ENCODE measurements around the gene AIP. TPM values are rescaled to one million over a fixed set of nuclear protein-coding genes. Genes with fewer than 3 reads are reported as not detected.

The AIP gene
- total RNA-seq, 4 donors from 2014 or later = 30.5 to 58.4 (median 42.2) TPM

DNA sequence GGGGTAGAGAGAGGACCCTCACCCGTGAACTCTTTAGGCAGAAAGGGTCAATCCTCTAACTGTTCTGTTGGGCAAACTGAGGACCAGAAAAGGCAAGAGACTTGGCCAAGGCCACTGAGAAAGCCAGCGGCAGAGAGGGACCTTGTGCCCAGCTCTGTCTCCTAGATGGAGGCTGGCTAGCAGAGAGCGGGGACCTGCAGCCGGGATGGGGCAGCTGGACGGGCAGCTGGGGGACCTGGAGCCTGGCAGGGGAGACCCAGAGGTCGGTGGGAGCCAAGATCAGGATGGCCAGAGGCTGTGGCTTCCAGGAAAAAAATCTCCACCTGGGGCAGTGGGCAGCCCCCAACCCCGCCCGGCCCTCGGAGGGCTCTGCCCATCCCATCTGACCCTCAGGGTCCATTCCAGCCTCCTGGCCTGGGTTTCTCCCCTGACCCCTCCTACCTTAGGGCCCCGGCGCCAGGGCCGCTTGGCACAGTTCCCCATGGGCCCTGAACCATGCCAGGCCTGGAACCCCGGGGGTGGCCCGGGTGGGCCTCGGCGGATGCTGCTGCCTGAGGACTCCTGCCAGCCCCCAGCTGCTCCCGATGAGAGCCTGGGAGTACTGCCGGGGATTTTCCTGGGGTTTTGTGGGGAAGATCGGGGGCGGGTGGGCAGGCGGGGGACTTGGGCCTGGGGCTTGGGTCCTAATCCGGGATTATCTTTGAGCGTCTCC, 40.2 kb downstream of the AIP start, which contains the start of gene CABP2:
Gene CABP2 (minus strand): TSS at position 603 of the 712 bp plus-strand sequence. CDS start 120 bp downstream, at position 483.
- Histone ChIP-seq H3K36me3 (no peaks in the 10 kb centered on the region), H3K27me3 (peaks cover 26% of the 10 kb centered on the region), H3K4me3 (no peak within 1 kb of the TSS), H3K9me3 (no peaks in the 10 kb centered on the region), H3K27ac (no peak within 1 kb of the TSS), H3K4me1 (no peaks in the 10 kb centered on the region)
- TF ChIP-seq POLR2A (IDR thresholded peaks at IDR 0.05) (no peak), POLR2AphosphoS5 (IDR thresholded peaks at IDR 0.05) (no peak)
- TF ChIP-seq, protein P1, sequence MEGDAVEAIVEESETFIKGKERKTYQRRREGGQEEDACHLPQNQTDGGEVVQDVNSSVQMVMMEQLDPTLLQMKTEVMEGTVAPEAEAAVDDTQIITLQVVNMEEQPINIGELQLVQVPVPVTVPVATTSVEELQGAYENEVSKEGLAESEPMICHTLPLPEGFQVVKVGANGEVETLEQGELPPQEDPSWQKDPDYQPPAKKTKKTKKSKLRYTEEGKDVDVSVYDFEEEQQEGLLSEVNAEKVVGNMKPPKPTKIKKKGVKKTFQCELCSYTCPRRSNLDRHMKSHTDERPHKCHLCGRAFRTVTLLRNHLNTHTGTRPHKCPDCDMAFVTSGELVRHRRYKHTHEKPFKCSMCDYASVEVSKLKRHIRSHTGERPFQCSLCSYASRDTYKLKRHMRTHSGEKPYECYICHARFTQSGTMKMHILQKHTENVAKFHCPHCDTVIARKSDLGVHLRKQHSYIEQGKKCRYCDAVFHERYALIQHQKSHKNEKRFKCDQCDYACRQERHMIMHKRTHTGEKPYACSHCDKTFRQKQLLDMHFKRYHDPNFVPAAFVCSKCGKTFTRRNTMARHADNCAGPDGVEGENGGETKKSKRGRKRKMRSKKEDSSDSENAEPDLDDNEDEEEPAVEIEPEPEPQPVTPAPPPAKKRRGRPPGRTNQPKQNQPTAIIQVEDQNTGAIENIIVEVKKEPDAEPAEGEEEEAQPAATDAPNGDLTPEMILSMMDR (IDR thresholded peaks at IDR 0.05) = no peak
- WGBS = 75% methylated on average over 6 of the region's 23 CpGs
- DNase-seq (ENCODE audit: low spot score in 2 of 2) = no peak

DNA sequence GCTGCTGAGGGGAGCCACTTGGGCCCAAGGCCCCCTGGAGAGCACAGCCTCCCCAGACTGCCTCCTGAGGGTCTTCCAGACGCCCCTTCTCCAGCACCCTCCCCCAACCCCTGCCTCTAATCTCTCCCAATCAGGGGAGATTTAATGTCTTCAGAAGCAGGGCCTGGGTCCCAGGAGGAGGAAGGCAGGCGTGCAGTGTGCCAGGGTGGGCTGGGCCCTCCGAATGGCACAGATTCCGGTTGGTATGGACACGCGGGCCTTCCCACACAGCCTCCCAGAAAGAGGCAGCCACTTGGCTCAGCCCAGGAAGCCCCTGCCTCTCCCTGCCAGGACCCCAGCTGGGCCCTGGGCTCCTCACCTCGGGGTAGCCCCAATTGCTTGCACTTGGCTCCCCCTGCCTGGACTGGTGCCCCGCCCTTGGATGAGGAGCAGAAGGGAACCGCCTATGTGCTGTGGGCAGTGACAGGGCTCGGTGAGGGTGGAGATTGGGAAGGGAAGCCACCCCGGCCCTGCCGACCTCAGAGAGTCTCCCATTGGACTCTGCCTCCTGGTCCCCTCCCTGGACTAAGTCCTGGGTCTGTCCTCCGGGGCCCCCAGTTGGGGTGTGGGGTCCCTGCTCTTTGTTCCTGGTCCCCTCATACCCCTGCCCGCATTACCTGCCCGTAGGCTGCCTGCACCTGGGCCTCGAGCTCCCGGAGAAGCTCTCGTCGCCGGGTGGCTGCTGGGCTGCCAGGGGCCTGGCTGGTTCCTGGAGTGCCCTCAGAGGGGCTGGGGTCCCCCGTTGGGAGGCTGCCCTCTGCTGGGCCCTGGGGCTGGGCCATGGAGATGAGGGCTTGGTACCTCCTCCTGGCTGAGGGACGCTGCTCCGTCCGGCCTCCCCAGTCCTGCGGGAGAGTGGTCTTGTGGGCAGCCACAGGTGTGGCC, 41.0 kb downstream of the AIP start:
- no peaks in the 10 kb centered on the region for H3K4me1 ChIP-seq
- TF ChIP-seq POLR2A (IDR thresholded peaks at IDR 0.05) = no peak
- TF ChIP-seq POLR2AphosphoS5 (IDR thresholded peaks at IDR 0.05) = no peak
- TF ChIP-seq, protein P1 (IDR thresholded peaks at IDR 0.05) = no peak
- TF ChIP-seq EP300 (IDR thresholded peaks at IDR 0.05) = no peak
- WGBS = 61% methylated on average over 2 of the region's 25 CpGs
- no peaks in the 10 kb centered on the region for H3K36me3 ChIP-seq
- DNase-seq (ENCODE audit: low spot score in 2 of 2) = no peak
- H3K9me3 ChIP-seq = no peaks in the 10 kb centered on the region
- no peak overlapping the region for H3K4me3 ChIP-seq
- peaks cover 30% of the 10 kb centered on the region for H3K27me3 ChIP-seq
- H3K27ac ChIP-seq = no peak overlapping the region

- DNase-seq (ENCODE audit: low spot score in 2 of 2) = no peak
- TF ChIP-seq POLR2A (IDR thresholded peaks at IDR 0.05) = no peak
- TF ChIP-seq, protein P1 (IDR thresholded peaks at IDR 0.05) = no peak
- no peak for TF ChIP-seq POLR2AphosphoS5 (IDR thresholded peaks at IDR 0.05)
- no peak for TF ChIP-seq EP300 (IDR thresholded peaks at IDR 0.05)
- no peaks in the 10 kb centered on the region for H3K4me1 ChIP-seq
- H3K27me3 ChIP-seq = peaks cover 30% of the 10 kb centered on the region
- no peaks in the 10 kb centered on the region for H3K36me3 ChIP-seq
- WGBS = 86% methylated on average over 9 of the region's 9 CpGs
- H3K27ac ChIP-seq = no peak overlapping the region
- H3K9me3 ChIP-seq = no peaks in the 10 kb centered on the region
- H3K4me3 ChIP-seq = no peak overlapping the region
Measured at GRCh38 chr11:67524480-67524808, 41.6 kb downstream of the AIP start.

DNA sequence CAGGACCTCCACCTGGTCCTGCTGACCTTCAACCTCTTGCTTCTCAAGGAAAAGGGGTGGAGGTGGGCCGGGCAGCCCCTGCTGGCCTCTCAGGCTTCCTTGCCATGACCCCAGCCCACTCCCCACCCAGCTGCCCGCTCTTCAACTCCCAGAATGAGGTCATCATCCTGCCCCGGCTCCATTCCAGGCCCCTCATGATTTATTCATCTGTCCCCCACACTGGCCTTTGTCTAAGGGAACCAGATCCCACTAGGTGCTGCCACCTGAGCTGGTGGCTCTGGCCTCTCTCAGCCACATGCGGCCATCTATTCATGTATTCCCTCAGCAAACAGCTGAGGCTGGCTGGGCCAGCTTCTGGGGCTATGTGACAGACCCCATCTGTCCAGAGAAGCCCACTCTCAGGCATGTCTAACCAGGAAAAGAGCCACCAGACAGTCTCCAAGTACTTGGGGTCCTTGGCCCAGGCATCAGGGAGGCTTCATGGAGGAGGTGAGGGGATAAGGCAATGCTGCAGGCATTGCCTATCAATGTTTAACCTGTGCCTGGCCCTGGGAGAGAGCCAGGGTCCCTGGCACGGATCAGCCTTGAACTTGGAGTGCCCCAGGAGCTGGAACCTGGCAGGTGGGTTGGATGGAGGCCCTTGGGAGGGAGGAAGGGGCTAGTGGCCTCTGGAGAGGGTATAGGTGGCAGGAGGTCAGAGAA, 42.6 kb downstream of the AIP start:
- Histone ChIP-seq H3K27me3 (peaks cover 30% of the 10 kb centered on the region), H3K4me3 (no peak overlapping the region), H3K9me3 (no peaks in the 10 kb centered on the region), H3K36me3 (no peaks in the 10 kb centered on the region), H3K27ac (no peak overlapping the region), H3K4me1 (no peaks in the 10 kb centered on the region)
- TF ChIP-seq POLR2A (IDR thresholded peaks at IDR 0.05) (no peak), EP300 (IDR thresholded peaks at IDR 0.05) (no peak), POLR2AphosphoS5 (IDR thresholded peaks at IDR 0.05) (no peak)
- TF ChIP-seq, protein P1 (IDR thresholded peaks at IDR 0.05) = no peak
- no peak for DNase-seq (ENCODE audit: low spot score in 2 of 2)
- 83% methylated on average over 5 of the region's 5 CpGs for WGBS

Data from suprapubic skin (tissue), 4 donors.